Peyer's patch (tissue), 4 donors: ENCODE measurements around the gene TCF23.

Experiments
- CTCF ChIP-seq, 6 experiments: fragments of 450-650 bp in 4 of 6; fragments of 200-600 bp in 2 of 6; sonication (generic) in 1 of 6; IDR thresholded peaks; one replicate each; pipeline ENCODE4 v1.5.1; 2017 to 2019; ENCODE audit warnings: antibody characterized with exemption in 6 of 6, mild to moderate bottlenecking in 3 of 6, moderate library complexity in 1 of 6
- POLR2A ChIP-seq, 2 donors: fragments of 450-650 bp; IDR thresholded peaks; one replicate each; pipeline ENCODE4 v1.5.1; 2017; ENCODE audit warnings: antibody characterized with exemption in 2 of 2, mild to moderate bottlenecking in 2 of 2, moderate library complexity in 2 of 2

- TF ChIP-seq CTCF (IDR thresholded peaks at IDR 0.05) (no peak), POLR2A (IDR thresholded peaks at IDR 0.05) (no peak)
Observed at GRCh38 chr2:27203741-27204140, 54.9 kb downstream of the TCF23 start.
